ENCODE results near the gene SLC39A3.

Gene SLC39A3

GRCh38 chr19:2766594-2767372 is 27.0 kb upstream of the SLC39A3 start:
- DNase-seq (ENCODE audit: low read depth in 2 of 2), result no peak
- TF ChIP-seq CTCF (IDR thresholded peaks at IDR 0.05; ENCODE audit: low read depth, low read length), result no peak

DNA sequence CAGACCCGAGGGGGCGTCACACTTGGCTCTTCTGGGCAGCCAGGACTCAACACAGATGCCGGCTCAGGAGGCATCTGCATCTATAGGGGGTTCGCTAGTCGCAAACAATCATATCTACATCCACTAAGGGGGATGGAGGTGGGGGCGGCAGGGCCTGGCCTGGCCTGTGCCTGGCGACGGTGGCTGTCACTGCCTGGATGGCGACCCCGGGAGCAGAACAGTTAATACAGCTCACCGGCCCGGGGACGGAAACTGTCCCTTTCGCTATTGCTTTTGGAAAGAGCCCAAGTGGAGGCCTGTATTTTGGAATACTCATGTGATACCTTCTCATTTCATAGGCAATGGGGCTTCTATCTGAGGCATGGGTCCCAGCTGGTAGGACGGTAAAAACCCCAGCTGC is 25.6 kb upstream of the SLC39A3 start:
- no peak overlapping the region for H3K4me3 ChIP-seq (replicated peaks in 1 of 2; ENCODE audit: low read depth in 2 of 2, low read length in 2 of 2)
- DNase-seq (ENCODE audit: low read depth in 2 of 2), result no peak
- TF ChIP-seq CTCF (IDR thresholded peaks at IDR 0.05; ENCODE audit: low read depth, low read length), result no peak

More at GRCh38 chr19:2766594-2767372, 27.0 kb upstream of the SLC39A3 start:
- no peak overlapping the region for H3K4me3 ChIP-seq (replicated peaks in 1 of 2; ENCODE audit: low read depth in 2 of 2, low read length in 2 of 2)

- no peak for TF ChIP-seq CTCF (IDR thresholded peaks at IDR 0.05; ENCODE audit: low read depth, low read length)
- no peak overlapping the region for H3K4me3 ChIP-seq (replicated peaks in 1 of 2; ENCODE audit: low read depth in 2 of 2, low read length in 2 of 2)
- DNase-seq (ENCODE audit: low read depth in 2 of 2), result no peak
Measured at GRCh38 chr19:2764945-2765344, 25.1 kb upstream of the SLC39A3 start.

GRCh38 chr19:2763687-2764086 is 23.9 kb upstream of the SLC39A3 start:
- no peak overlapping the region for H3K4me3 ChIP-seq (replicated peaks in 1 of 2; ENCODE audit: low read depth in 2 of 2, low read length in 2 of 2)
- no peak for TF ChIP-seq CTCF (IDR thresholded peaks at IDR 0.05; ENCODE audit: low read depth, low read length)

DNA sequence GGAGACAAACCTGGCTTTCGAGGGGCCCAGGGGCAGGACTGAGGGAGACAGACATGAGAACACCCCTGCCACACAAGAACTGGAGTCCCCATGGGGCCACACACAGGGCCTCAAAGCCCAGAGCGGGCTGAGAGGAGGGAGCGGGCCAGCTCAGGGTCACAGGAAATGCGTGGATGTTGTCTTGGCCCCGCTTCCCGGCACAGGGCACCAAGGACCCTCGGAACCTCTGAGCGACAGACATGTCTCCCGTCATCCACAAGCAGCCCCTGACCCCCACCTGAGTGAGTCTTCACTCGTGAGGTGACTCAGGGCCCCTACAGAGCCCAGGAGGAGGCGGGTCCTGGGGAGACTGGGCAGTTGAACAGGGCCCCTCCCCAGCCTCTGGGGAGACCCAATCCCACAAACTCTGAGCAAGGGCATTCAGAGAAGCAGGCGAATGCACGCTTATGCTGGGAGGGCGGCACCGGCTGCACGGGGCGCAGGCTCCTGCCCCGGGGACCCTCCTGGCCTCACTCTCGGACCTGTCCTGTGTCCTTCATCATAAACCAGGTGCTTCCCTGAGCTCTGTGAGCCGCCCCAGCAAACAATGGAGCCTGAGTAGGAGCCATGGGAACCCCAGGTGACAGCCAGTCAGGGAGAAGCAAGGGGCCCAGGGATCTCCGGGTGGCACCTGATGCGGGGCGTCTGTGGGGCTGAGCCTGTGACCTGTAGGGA is 23.1 kb upstream of the SLC39A3 start:
- no peak overlapping the region for H3K4me3 ChIP-seq (replicated peaks in 1 of 2; ENCODE audit: low read depth in 2 of 2, low read length in 2 of 2)
- DNase-seq (ENCODE audit: low read depth in 2 of 2), result no peak
- no peak for TF ChIP-seq CTCF (IDR thresholded peaks at IDR 0.05; ENCODE audit: low read depth, low read length)

More at GRCh38 chr19:2763687-2764086, 23.9 kb upstream of the SLC39A3 start:
- no peak for DNase-seq (ENCODE audit: low read depth in 2 of 2)

GRCh38 chr19:2761876-2762782 is 22.3 kb upstream of the SLC39A3 start:
- TF ChIP-seq CTCF (IDR thresholded peaks at IDR 0.05; ENCODE audit: low read depth, low read length), result no peak
- no peak for DNase-seq (ENCODE audit: low read depth in 2 of 2)
- H3K4me3 ChIP-seq (replicated peaks in 1 of 2; ENCODE audit: low read depth in 2 of 2, low read length in 2 of 2), result no peak overlapping the region
